Measurements from ENCODE around the gene SELL.
"Not testable (repeated sequence)": the region's sequence is repeated elsewhere in the genome, so short reads cannot be mapped to it uniquely, and the experiment has no call there.

SELL gene
- long read RNA-seq, donor 1, result 0 reads
- long read RNA-seq, donor 2, result 0 reads
- long read RNA-seq, donor 3, result 0 reads
- long read RNA-seq, donor 4, result 0 reads
- long read RNA-seq, donor 5, result 0 reads
- long read RNA-seq, donor 6, result 0 reads
- long read RNA-seq, donor 7, result 0 reads
- long read RNA-seq, donor 8, result 0 reads

GRCh38 chr1:169711469-169712308 is at the start of gene SELL:
SELL (minus strand) TSS chr1:169711620; CDS start chr1:169711498, 122 bp downstream.
- DNase-seq, result peak; percentile 7

GRCh38 chr1:169759038-169759437 is 47.6 kb upstream of the SELL start:
- no peak for DNase-seq

GRCh38 chr1:169753549-169753948 is 42.1 kb upstream of the SELL start:
- no peak for DNase-seq

- no peak for DNase-seq
These were observed 38.6 kb upstream of the SELL start for GRCh38 chr1:169750041-169750440.

- no peak for DNase-seq
These were observed 35.1 kb upstream of the SELL start for GRCh38 chr1:169746550-169746949.

- DNase-seq, result no peak
These were observed 33.8 kb upstream of the SELL start for GRCh38 chr1:169745015-169745861.

- no peak for DNase-seq
These were observed 30.4 kb upstream of the SELL start for GRCh38 chr1:169741666-169742394.

GRCh38 chr1:169739980-169740379 is 28.6 kb upstream of the SELL start:
- DNase-seq, result peak; percentile 5

- DNase-seq, result no peak
These were observed 22.5 kb upstream of the SELL start, which contains the start of gene SELE for GRCh38 chr1:169733924-169734323. SELE (minus strand) TSS chr1:169734079; CDS start chr1:169733612, 467 bp downstream.

GRCh38 chr1:169731446-169731845 is 20.0 kb upstream of the SELL start:
- DNase-seq, result no peak

GRCh38 chr1:169729991-169730390 is 18.6 kb upstream of the SELL start:
- no peak for DNase-seq

GRCh38 chr1:169727307-169727706 is 15.9 kb upstream of the SELL start:
- DNase-seq, result no peak

- DNase-seq, result no peak
These were observed 15.4 kb upstream of the SELL start for GRCh38 chr1:169726851-169727250.

- no peak for DNase-seq
These were observed 14.5 kb upstream of the SELL start for GRCh38 chr1:169725930-169726329.

- no peak for DNase-seq
These were observed 12.7 kb upstream of the SELL start for GRCh38 chr1:169724168-169724567.

- DNase-seq, result no peak
These were observed 12.3 kb upstream of the SELL start for GRCh38 chr1:169723763-169724162.

GRCh38 chr1:169722779-169723178 is 11.4 kb upstream of the SELL start:
- no peak for DNase-seq

- not testable (repeated sequence) for DNase-seq
These were observed 3.7 kb upstream of the SELL start for GRCh38 chr1:169715100-169715499.

GRCh38 chr1:169713090-169713489 is 1.7 kb upstream of the SELL start:
- DNase-seq, result not testable (repeated sequence)

- DNase-seq, result no peak
These were observed 850 bp upstream of the SELL start for GRCh38 chr1:169712309-169712631.

- DNase-seq, result no peak
These were observed 2.8 kb downstream of the SELL start for GRCh38 chr1:169708647-169709046.

GRCh38 chr1:169707912-169708604 is 3.4 kb downstream of the SELL start:
- DNase-seq, result no peak

Measured in right kidney (tissue), 9 donors.